Stimulated activated CD8-positive, alpha-beta memory T cell treated with anti-CD3 and anti-CD28 coated beads, Interleukin-4, amount 100 ng/mL, for 48 hours (primary cell): Measurements from ENCODE around the gene ZFAND2B.
"Not testable (repeated sequence)": the region's sequence is repeated elsewhere in the genome, so short reads cannot be mapped to it uniquely, and the experiment has no call there.

Source experiments
- DNase-seq: peaks from one replicate; pipeline ENCODE4 v3.0.0-alpha.2; 2020

Gene ZFAND2B

GRCh38 chr2:219175928-219176817 is 30.4 kb upstream of the ZFAND2B start:
- DNase-seq = peak; percentile 52

DNA sequence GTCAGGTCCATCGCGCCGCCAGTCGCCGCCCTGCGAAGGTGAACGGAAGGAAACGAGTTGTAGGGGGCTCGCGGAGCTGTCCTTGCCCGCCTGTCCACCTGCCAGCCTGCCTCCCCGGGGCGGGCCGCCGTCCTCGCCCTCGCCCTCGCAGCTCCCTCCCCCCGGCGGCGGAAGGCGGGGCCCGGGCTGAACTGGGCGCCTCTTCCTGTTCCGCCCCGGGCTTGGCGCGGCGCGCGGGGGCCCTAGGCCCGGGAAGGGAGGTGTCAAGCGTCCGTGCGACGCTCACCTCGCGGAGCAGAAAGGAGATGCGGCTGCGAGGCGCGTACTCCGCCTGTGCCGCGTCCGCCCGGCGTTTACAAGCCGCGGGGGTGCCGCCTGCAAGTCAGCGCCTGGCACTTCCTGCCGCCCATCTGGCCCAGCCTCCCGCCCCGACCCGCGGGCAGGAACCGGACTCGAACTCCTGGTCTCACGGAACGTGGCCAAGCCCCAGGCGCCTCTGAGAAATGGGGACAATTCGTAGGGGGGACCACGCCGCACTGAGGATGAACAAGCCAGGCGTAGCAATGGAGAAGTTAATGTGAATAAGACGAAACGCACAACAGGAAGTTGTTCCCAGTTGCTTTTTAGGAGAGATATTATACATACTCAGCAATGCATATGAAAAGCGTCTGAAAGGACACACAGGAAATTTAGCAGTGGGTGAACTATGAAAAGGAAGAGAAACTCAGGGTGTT is 29.6 kb upstream of the ZFAND2B start, which contains the start of gene CNPPD1:
Gene CNPPD1, minus strand, starts transcription at position 108 of the 734 bp plus-strand sequence. Its CDS starts 97 bp downstream, at position 11.
- peak; percentile 89 for DNase-seq

DNA sequence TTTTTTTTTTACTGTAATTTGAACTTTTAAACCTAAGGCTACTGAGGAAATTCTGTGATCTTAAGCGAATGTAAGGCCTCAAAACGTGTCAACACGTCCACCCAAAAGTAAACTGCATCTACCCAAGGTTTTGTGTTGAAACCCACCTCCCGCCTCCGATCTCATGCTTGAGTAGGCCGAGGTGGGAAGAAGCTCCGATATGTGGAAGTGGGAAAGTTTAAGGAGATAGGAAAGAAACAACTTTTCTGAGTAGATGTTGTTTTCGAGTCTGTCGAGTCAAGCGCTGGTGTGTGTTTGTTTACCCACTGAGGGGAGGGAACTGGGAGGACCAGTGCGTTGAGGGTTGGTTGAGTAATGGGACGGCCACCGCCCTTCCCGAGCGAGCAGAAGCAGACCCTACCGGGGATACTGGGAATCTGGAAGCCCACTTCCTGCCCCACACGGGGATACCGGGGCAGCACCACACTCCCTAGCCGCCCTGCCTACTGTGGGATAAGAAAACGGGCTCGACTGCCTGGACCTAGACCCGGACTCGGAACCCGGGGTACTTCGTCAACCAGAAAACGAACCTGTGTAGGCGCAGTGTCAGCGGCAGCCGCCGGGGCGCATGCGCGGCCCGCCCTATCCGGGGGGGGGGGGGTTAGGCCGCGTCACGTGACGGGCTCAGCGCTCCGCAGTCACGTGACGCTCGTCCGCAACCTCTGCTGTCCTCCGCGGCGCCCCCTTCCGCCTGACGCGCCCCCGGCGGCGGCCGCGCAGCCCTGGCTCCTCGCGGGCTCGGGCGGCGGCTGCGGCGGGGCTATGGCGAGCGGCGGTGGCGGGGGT is 28.8 kb upstream of the ZFAND2B start, which contains the start of gene RETREG2:
Gene RETREG2, plus strand, starts transcription at position 724 of the 825 bp plus-strand sequence. Its CDS starts 78 bp downstream, at position 802.
- DNase-seq = peak; percentile 80

GRCh38 chr2:219178377-219179175 is 28.0 kb upstream of the ZFAND2B start:
- peak; percentile 53 for DNase-seq

DNA sequence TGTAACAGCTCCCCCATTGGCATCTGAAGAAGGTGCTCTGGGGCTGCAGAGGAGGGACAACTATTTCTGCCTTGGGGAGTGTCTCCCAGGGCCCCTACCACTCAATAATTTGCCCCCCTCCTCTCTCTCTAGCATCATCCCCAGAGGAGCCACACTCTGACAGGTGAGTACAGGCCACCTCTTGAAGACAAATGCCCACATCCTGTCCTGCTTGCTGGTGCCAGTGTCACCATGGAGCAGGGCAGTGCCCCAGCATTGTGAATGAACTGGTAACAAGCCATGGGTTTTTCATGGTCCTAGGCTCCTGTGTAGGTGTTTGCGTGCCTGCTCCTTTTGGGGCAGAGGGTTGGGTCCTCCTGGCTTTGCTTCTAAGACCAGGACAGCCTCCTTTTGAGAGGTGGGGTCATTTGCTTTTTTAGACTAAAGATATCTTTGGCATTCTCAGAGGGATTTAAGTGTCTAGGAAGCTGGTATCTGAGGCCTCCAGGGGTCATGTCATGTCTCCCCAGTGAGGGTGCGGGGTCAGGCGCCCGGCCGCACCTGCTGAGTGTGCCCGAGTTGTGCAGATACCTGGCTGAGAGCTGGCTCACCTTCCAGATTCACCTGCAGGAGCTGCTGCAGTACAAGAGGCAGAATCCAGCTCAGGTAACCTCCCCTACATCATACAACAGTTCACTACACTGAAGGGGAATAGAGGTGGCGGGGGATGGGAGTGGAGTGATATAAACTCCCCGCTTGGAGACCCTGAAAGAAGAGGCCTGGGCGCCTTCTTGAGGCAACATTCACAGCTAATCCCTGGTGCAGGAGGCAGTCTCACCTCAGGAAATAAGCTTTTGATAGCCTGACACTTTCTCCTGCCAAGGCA is 26.7 kb upstream of the ZFAND2B start:
- DNase-seq = no peak

DNA sequence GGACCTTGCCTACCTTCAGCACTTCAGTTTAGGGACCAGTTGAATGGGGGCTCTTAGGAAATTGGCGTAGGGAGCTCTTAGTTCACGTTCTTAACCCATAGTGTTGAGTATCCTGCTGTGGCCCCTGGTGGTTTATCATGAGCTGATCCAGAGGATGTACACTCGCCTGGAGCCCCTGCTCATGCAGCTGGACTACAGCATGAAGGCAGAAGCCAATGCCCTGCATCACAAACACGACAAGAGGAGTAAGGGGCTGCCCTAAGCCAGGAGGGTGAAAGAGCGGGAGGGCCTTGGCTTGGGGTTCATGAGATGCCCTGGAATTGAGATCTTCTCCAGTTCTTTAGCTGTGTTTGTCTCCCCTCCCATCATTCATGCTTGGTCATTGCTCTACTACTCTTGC is 25.6 kb upstream of the ZFAND2B start:
- DNase-seq = no peak

- no peak for DNase-seq
Observed at GRCh38 chr2:219181531-219181930, 25.1 kb upstream of the ZFAND2B start.

DNA sequence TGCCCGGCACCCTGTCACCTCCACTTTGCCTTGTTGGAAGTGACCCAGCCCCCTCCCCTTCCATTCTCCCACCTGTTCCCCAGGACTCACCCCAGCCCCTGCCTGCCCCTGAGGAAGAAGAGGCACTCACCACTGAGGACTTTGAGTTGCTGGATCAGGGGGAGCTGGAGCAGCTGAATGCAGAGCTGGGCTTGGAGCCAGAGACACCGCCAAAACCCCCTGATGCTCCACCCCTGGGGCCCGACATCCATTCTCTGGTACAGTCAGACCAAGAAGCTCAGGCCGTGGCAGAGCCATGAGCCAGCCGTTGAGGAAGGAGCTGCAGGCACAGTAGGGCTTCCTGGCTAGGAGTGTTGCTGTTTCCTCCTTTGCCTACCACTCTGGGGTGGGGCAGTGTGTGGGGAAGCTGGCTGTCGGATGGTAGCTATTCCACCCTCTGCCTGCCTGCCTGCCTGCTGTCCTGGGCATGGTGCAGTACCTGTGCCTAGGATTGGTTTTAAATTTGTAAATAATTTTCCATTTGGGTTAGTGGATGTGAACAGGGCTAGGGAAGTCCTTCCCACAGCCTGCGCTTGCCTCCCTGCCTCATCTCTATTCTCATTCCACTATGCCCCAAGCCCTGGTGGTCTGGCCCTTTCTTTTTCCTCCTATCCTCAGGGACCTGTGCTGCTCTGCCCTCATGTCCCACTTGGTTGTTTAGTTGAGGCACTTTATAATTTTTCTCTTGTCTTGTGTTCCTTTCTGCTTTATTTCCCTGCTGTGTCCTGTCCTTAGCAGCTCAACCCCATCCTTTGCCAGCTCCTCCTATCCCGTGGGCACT is 24.0 kb upstream of the ZFAND2B start:
- no peak for DNase-seq

GRCh38 chr2:219183151-219183772 is 23.3 kb upstream of the ZFAND2B start:
- no peak for DNase-seq

DNA sequence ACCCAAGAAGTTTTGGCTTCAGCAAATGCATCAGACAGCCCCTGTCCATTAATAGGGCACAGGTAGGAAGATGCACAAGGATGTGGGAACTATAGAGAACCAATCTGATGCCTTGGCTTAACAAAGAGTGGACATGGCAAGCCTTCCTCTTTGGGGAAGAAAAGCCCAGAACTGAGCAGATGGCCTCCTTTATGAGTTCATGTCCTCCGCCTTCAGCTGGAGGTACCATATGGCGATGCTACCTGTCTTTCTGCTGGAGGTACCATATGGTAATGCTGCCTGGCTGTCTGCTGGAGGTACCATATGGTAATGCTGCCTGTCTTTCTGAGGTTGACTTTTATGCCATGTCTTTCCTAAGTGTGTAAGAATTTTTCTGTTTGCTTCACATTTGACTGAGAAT is 22.5 kb upstream of the ZFAND2B start:
- no peak for DNase-seq

GRCh38 chr2:219186754-219187456 is 19.7 kb upstream of the ZFAND2B start:
- no peak for DNase-seq

GRCh38 chr2:219197388-219197787 is 9.2 kb upstream of the ZFAND2B start:
- no peak for DNase-seq

DNA sequence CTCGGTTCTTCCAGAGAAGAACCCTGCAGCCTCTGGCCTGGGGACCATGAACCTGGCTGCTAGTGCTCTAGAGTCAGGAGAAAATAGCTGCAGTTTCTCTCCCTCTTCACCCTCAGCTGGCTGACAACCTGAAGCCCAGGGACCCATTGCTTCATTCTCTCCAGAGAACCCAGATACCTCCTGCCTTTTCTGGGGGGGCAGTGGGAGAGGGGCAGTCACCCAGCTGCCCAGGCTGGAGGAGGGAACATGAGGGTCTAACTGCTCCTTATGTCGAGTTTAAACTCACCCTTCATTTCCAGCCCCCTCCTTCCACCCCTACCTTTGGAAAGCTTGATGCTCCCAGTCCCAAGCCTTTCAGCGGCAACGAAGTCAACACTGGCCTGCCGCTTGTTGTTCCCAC is 7.6 kb upstream of the ZFAND2B start:
- no peak for DNase-seq

DNA sequence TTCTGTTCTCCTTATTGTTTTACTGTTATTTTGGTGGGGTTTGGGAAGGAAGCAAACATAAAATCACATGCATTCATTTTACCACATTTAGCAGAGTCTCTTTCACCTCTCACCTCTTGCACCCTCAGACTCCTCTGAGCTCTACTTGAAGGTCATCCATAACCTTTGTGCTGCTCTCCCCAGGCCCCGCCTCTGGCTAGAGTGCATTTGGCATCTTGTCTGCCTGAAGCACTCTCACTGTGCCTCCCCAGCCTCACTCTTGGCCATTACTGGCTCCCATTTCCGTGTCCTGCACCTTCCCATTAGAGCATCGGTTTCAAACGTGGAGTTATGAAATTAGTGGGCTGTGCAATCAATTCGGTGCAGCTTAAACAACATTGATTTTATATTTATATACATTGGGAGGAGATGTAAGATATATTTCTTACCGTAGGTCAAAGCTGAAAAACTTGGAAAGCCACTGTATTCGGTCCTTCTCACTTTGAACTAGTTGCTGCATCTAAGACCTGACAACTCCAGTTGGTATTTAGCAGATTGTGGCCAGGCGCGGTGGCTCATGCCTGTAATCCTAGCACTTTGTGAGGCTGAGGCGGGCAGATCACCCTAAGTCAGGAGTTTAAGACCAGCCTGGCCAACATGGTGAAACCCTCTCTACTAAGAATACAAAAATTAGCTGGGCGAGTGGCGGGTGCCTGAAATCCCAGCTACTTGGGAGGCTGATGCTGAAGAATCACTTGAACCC is 6.9 kb upstream of the ZFAND2B start:
- DNase-seq = no peak

- peak; percentile 66 for DNase-seq
Observed at GRCh38 chr2:219200502-219201326, 5.9 kb upstream of the ZFAND2B start.

- not testable (repeated sequence) for DNase-seq
Observed at GRCh38 chr2:219201331-219201730, 5.3 kb upstream of the ZFAND2B start.
